H1 (cell line): ENCODE data around the gene SMYD3. TPM values are rescaled to one million over a fixed set of nuclear protein-coding genes. Genes with fewer than 3 reads are reported as not detected.

Source experiments
- CTCF ChIA-PET: fragments of 300-600 bp; sonication (Branson Sonifier 250); formaldehyde crosslinking; loops from one replicate; lab custom pipeline; 2021; ENCODE audit not compliant: partially characterized antibody; lab: Charles Lee
- POLR2A ChIA-PET: fragments of 300-600 bp; sonication (Branson Sonifier 250); formaldehyde crosslinking; loops from one replicate; lab custom pipeline; 2021; ENCODE audit warnings: inconsistent platforms; ENCODE audit not compliant: partially characterized antibody; lab: Charles Lee
- DNase-seq, 2 experiments: peaks; one replicate each; pipeline versions ENCODE4 v3.0.0 to v3.0.0-alpha.2; 2010 to 2022; ENCODE audit warnings: low spot score in 2 of 2, low read depth in 1 of 2, mixed read lengths in 1 of 2
- FAIRE-seq: peaks from 2 replicates; lab custom pipeline; 2011; peaks lifted over from hg19 to GRCh38; lab: Jason Lieb, UNC
- H2AFZ ChIP-seq: 2 replicates; pipeline ENCODE4 v1.8.1; 2012; ENCODE audit warnings: low read length, inconsistent platforms
- H2AK5ac ChIP-seq: 2 replicates; pipeline ENCODE4 v1.6.1; 2013; ENCODE audit warnings: low read depth, low read length
- H2BK120ac ChIP-seq: replicated peaks from 2 replicates; pipeline ENCODE3; 2013; ENCODE audit warnings: low read depth, low read length, inconsistent platforms
- H2BK12ac ChIP-seq: 2 replicates; pipeline ENCODE4 v1.6.1; 2013; ENCODE audit warnings: low read depth, low read length
- H2BK15ac ChIP-seq: 2 replicates; pipeline ENCODE4 v1.6.1; 2013; ENCODE audit warnings: low read length
- H2BK20ac ChIP-seq: 2 replicates; pipeline ENCODE4 v1.6.1; 2013; ENCODE audit warnings: low read length
- H2BK5ac ChIP-seq: 2 replicates; pipeline ENCODE4 v1.6.1; 2013; ENCODE audit warnings: low read depth, low read length
- H3K14ac ChIP-seq: 2 replicates; pipeline ENCODE4 v1.6.1; 2013; ENCODE audit warnings: inconsistent platforms; ENCODE audit not compliant: insufficient read length
- H3K18ac ChIP-seq: 2 replicates; pipeline ENCODE4 v1.6.1; 2013; ENCODE audit warnings: low read length; ENCODE audit errors: extremely low read depth
- H3K23ac ChIP-seq: 2 replicates; pipeline ENCODE4 v1.6.1; 2013; ENCODE audit warnings: inconsistent platforms; ENCODE audit not compliant: insufficient read length
- H3K23me2 ChIP-seq: 2 replicates; pipeline ENCODE4 v1.6.1; 2013; ENCODE audit warnings: low read depth, low read length
- H3K27ac ChIP-seq: 2 replicates; pipeline ENCODE4 v1.6.1; 2011; ENCODE audit warnings: low read depth, low read length, inconsistent platforms
- H3K27me3 ChIP-seq, 4 experiments: replicated peaks in 1 of 4; 1 replicate in 1 of 4; 2 replicates in 3 of 4; pipeline versions ENCODE4 v1.6.1 to v1.8.1; 2011 to 2013; ENCODE audit warnings: low read length in 3 of 4, mild to moderate bottlenecking in 3 of 4, inconsistent platforms in 2 of 4, mixed read lengths in 2 of 4, moderate library complexity in 1 of 4; ENCODE audit not compliant: control insufficient read depth in 3 of 4, insufficient read depth in 3 of 4; ENCODE audit errors: extremely low read depth in 1 of 4
- H3K36me3 ChIP-seq, 4 experiments: 2 replicates each; pipeline versions ENCODE4 v1.6.1 to v1.8.1; 2011 to 2013; ENCODE audit warnings: mild to moderate bottlenecking in 4 of 4, low read length in 3 of 4, moderate library complexity in 2 of 4, control low read depth in 1 of 4, inconsistent platforms in 1 of 4; ENCODE audit not compliant: insufficient read depth in 4 of 4, control insufficient read depth in 2 of 4
- H3K4ac ChIP-seq: replicated peaks from 2 replicates; pipeline ENCODE3; 2013; ENCODE audit warnings: low read length, low read depth, mixed read lengths, inconsistent platforms; ENCODE audit not compliant: insufficient read length
- H3K4me1 ChIP-seq, 4 experiments: replicated peaks in 1 of 4; 1 replicate in 1 of 4; 2 replicates in 3 of 4; pipeline versions ENCODE4 v1.6.1 to v1.8.1; 2011 to 2013; ENCODE audit warnings: low read length in 3 of 4, inconsistent platforms in 2 of 4, mixed read lengths in 1 of 4; ENCODE audit not compliant: insufficient read depth in 4 of 4, control insufficient read depth in 3 of 4
- H3K4me2 ChIP-seq, 2 experiments: 2 replicates each; pipeline versions ENCODE4 v1.6.1 to v1.8.1; 2011 to 2013; ENCODE audit warnings: low read depth in 2 of 2, low read length in 2 of 2, control low read depth in 1 of 2, inconsistent platforms in 1 of 2, mild to moderate bottlenecking in 1 of 2; ENCODE audit not compliant: insufficient read depth in 1 of 2
- H3K4me3 ChIP-seq, 4 experiments: fragments of 200-600, 300-600 bp in 1 of 4; sonication (generic), shearing (Covaris generic), sonication (Bioruptor Twin) in 1 of 4; 2 replicates each; pipeline versions ENCODE4 v1.5.1 to v1.8.1; 2011 to 2016; ENCODE audit warnings: low read length in 4 of 4, low read depth in 3 of 4, control low read depth in 2 of 4, inconsistent platforms in 2 of 4, mild to moderate bottlenecking in 2 of 4, mixed read lengths in 1 of 4, moderate library complexity in 1 of 4; ENCODE audit not compliant: insufficient read depth in 2 of 4; ENCODE audit errors: extremely low read depth in 1 of 4
- H3K56ac ChIP-seq: replicated peaks from 2 replicates; pipeline ENCODE3; 2013; ENCODE audit warnings: low read depth, mild to moderate bottlenecking, mixed read lengths, low read length, inconsistent platforms; ENCODE audit not compliant: insufficient read length
- H3K79me1 ChIP-seq: 2 replicates; pipeline ENCODE4 v1.6.1; 2013; ENCODE audit warnings: low read depth, low read length, control low read depth
- H3K79me2 ChIP-seq, 2 experiments: 2 replicates each; pipeline versions ENCODE4 v1.6.1 to v1.8.1; 2012 to 2013; ENCODE audit warnings: low read length in 2 of 2, mild to moderate bottlenecking in 2 of 2, inconsistent platforms in 1 of 2; ENCODE audit not compliant: insufficient read depth in 2 of 2, control insufficient read depth in 1 of 2
- H3K9ac ChIP-seq, 4 experiments: replicated peaks in 1 of 4; 1 replicate in 1 of 4; 2 replicates in 3 of 4; pipeline versions ENCODE4 v1.6.1 to v1.8.1; 2011 to 2013; ENCODE audit warnings: low read depth in 3 of 4, low read length in 3 of 4, control low read depth in 2 of 4, mild to moderate bottlenecking in 2 of 4, moderate library complexity in 2 of 4, inconsistent platforms in 1 of 4; ENCODE audit errors: extremely low read depth in 1 of 4
- H3K9me3 ChIP-seq, 2 experiments: 2 replicates each; pipeline versions ENCODE4 v1.6.1 to v1.8.1; 2012 to 2013; ENCODE audit warnings: mild to moderate bottlenecking in 2 of 2, moderate library complexity in 2 of 2, control low read depth in 1 of 2, inconsistent platforms in 1 of 2, low read depth in 1 of 2, low read length in 1 of 2, mixed read lengths in 1 of 2; ENCODE audit not compliant: insufficient read depth in 2 of 2
- H4K20me1 ChIP-seq, 2 experiments: replicated peaks in 1 of 2; 2 replicates each; pipeline versions ENCODE3 to v1.8.1; 2011 to 2013; ENCODE audit warnings: inconsistent platforms in 2 of 2, low read length in 2 of 2, mild to moderate bottlenecking in 1 of 2; ENCODE audit not compliant: insufficient read depth in 2 of 2, control insufficient read depth in 1 of 2
- H4K5ac ChIP-seq: 2 replicates; pipeline ENCODE4 v1.6.1; 2013; ENCODE audit warnings: low read length, low read depth, mixed read lengths, inconsistent platforms; ENCODE audit not compliant: insufficient read length
- H4K8ac ChIP-seq: 2 replicates; pipeline ENCODE4 v1.8.0; 2013; ENCODE audit warnings: mild to moderate bottlenecking, moderate library complexity, low read length, inconsistent platforms; ENCODE audit not compliant: insufficient read depth; ENCODE audit errors: extremely low read depth
- H4K91ac ChIP-seq: replicated peaks from 2 replicates; pipeline ENCODE3; 2013; ENCODE audit warnings: low read length, mixed read lengths, inconsistent platforms; ENCODE audit not compliant: insufficient read length
- BACH1 ChIP-seq: IDR thresholded peaks from 2 replicates; pipeline ENCODE4 v1.6.1; 2012; ENCODE audit warnings: low read length, improper control_type of control experiment
- CHD2 ChIP-seq: IDR thresholded peaks from 2 replicates; pipeline ENCODE4 v1.6.1; 2012; ENCODE audit warnings: low read length, improper control_type of control experiment
- GTF2F1 ChIP-seq: IDR thresholded peaks from 2 replicates; pipeline ENCODE4 v1.6.1; 2012; ENCODE audit warnings: low read depth, low read length, improper control_type of control experiment, borderline replicate concordance
- WGBS, 2 experiments: shearing (Covaris generic) in 1 of 2; methylation state at CpG; one replicate each; pipeline versions ENCODE4 v1.1.6 to v1.1.7; 2013 to 2015; ENCODE audit warnings: low lambda C conversion rate in 2 of 2, mixed read lengths in 2 of 2, inconsistent platforms in 1 of 2, low coverage in 1 of 2, missing lambda C conversion rate in 1 of 2; ENCODE audit not compliant: insufficient replicate concordance in 2 of 2, insufficient coverage in 1 of 2, insufficient read length in 1 of 2; ENCODE audit errors: extremely low coverage in 1 of 2, missing lambda C conversion rate in 1 of 2; 5-methylcytosine and 5-hydroxymethylcytosine counted together
- polyA plus RNA-seq, 7 experiments: library from polyadenylated mRNA; depleted of rRNA in 3 of 7; stranded (reverse) in 5 of 7; unstranded in 2 of 7; fragments of >200 nt in 5 of 7; fragments of 200-250 nt in 2 of 7; gene quantifications; 1 replicate in 5 of 7; 2 replicates in 1 of 7; 4 replicates in 1 of 7; pipeline versions ENCODE4 v1.2.1 to v1.2.3, GENCODE V29; 2011 to 2013; ENCODE audit warnings: missing spikeins in 2 of 7, mixed read lengths in 2 of 7
- total RNA-seq: library from RNA; stranded (reverse); fragmentation: NEBNext Ultra II Directional; extraction: Animal tissue kit (Norgen Biotek cat#: 25700); gene quantifications from 2 replicates; pipeline ENCODE4 v1.2.1, GENCODE V29; 2021

SMYD3 gene
- total and polyA plus RNA-seq, 2 of the 8 experiments (the other 6 are each of a cell fraction or from before 2014, with no cell fraction given), result 17.3 to 25.4 TPM

DNA sequence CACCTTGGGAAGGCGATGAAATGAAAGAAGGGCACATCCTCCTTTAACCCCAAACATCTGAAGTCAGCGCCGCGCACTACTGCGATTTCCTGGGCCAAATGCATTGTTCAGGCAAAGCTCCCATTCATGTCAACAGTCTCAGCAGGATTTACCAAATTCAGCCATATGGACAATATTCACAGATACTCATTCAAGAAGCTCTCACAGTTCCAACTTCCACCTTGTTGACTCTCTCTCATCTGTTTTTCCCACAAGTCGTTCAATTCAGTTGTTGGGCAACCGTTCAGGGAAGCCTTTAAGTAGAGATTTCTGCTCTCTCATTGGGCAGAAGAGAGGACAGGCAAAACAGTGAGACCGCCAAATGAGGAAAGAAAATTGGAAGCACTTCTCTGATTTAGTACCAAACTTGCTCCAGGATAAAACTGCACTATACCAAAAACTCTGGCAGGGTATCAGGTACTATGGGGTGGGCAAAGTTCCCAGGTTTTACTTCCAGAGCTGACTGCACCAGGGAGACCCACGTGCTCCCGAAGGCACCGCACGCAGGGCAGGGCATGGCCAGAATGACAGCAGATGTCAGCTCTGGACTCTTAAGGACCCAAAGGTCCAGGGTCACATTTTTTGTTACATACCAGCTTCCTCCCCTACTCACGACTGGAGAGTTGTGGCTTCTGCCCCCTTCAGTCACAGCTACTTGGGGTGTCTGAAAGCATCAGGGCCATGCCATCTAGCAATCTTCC is 683.5 kb downstream of the SMYD3 start:
- Histone ChIP-seq H2AFZ (no peak overlapping the region), H3K4me2 (no peak overlapping the region)
- TF ChIP-seq GTF2F1, result no peak
- no peak for TF ChIP-seq CHD2
- no peak for TF ChIP-seq BACH1

More for the DNA sequence above, 683.5 kb downstream of the SMYD3 start:
- Histone ChIP-seq H3K9ac (no peak overlapping the region), H2BK5ac (no peak overlapping the region), H3K9me3 (no peaks in the 10 kb centered on the region), H2BK120ac (no peak overlapping the region), H4K91ac (no peak overlapping the region), H3K23me2 (no peaks in the 10 kb centered on the region), H3K4me1 (no peaks in the 10 kb centered on the region), H2BK12ac (no peak overlapping the region), H4K8ac (no peak overlapping the region), H3K79me2 (no peaks in the 10 kb centered on the region), H2BK15ac (no peak overlapping the region), H3K23ac (no peak overlapping the region), H3K56ac (no peak overlapping the region), H4K5ac (no peak overlapping the region), H3K4me3 (no peak overlapping the region), H3K27me3 (no peaks in the 10 kb centered on the region), H3K4ac (no peak overlapping the region), H3K27ac (no peak overlapping the region), H3K36me3 (no peaks in the 10 kb centered on the region), H3K79me1 (no peaks in the 10 kb centered on the region), H2AK5ac (no peak overlapping the region), H3K18ac (no peak overlapping the region), H2BK20ac (no peak overlapping the region), H3K14ac (no peak overlapping the region), H4K20me1 (no peaks in the 10 kb centered on the region)
- POLR2A ChIA-PET, result no interaction called here
- DNase-seq (no peak), FAIRE-seq (no peak)
- 94% methylated on average over 13 of the region's 13 CpGs; no CpG with 5 or more reads in 1 of the 2 experiments for WGBS, 2 experiments
- CTCF ChIA-PET, result interaction anchor here (0.9 to 2.8 kb wide), 3 partner anchors 22 to 35 kb away, joined by 3 to 9 read pairs (median 3); no protein-coding TSS in a partner anchor
